Peyer's patch (tissue), 4 donors: Measurements from ENCODE around the gene SHE.

Experiments used
- POLR2A ChIP-seq, 2 donors: fragments of 450-650 bp; IDR thresholded peaks; one replicate each; pipeline ENCODE4 v1.5.1; 2017; ENCODE audit warnings: antibody characterized with exemption in 2 of 2, mild to moderate bottlenecking in 2 of 2, moderate library complexity in 2 of 2
- TF ChIP-seq, protein P1 (sequence below), 6 experiments: fragments of 450-650 bp in 4 of 6; fragments of 200-600 bp in 2 of 6; sonication (generic) in 1 of 6; IDR thresholded peaks; one replicate each; pipeline ENCODE4 v1.5.1; 2017 to 2019; ENCODE audit warnings: antibody characterized with exemption in 6 of 6, mild to moderate bottlenecking in 3 of 6, moderate library complexity in 1 of 6

DNA sequence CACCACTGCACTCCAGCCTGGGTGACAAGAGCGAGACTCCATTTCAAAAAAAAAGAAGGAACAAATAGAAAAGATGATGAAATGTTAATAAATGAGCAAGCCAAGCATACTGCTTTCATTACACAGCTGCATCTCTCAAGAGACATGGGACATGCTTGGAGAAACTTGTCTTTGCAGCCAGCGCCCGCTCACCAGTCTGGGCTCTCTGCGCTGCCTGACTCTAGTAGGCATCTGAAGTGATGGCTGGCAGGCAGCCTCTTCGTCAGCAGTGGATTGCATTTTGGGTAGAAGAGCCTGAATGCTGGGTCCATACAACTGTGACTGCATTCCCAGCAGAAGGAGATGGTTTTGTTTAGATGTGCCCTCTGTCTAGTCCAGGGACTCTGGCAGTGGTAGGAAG, 49.1 kb downstream of the SHE start:
- TF ChIP-seq, protein P1, sequence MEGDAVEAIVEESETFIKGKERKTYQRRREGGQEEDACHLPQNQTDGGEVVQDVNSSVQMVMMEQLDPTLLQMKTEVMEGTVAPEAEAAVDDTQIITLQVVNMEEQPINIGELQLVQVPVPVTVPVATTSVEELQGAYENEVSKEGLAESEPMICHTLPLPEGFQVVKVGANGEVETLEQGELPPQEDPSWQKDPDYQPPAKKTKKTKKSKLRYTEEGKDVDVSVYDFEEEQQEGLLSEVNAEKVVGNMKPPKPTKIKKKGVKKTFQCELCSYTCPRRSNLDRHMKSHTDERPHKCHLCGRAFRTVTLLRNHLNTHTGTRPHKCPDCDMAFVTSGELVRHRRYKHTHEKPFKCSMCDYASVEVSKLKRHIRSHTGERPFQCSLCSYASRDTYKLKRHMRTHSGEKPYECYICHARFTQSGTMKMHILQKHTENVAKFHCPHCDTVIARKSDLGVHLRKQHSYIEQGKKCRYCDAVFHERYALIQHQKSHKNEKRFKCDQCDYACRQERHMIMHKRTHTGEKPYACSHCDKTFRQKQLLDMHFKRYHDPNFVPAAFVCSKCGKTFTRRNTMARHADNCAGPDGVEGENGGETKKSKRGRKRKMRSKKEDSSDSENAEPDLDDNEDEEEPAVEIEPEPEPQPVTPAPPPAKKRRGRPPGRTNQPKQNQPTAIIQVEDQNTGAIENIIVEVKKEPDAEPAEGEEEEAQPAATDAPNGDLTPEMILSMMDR (IDR thresholded peaks at IDR 0.05), result no peak
- TF ChIP-seq POLR2A (IDR thresholded peaks at IDR 0.05), result no peak
